HepG2 (cell line): Measurements from ENCODE around the gene SEC16A. TPM values are rescaled to one million over a fixed set of nuclear protein-coding genes. Genes with fewer than 3 reads are reported as not detected.

Experiments
- CAMTA2 ChIP-seq: sonication (generic); formaldehyde crosslinking; IDR thresholded peaks from 2 replicates; pipeline ENCODE4 v1.4.0; 2020; ENCODE audit warnings: mild to moderate bottlenecking, missing genetic modification reagents, borderline replicate concordance
- FOSL2 ChIP-seq: sonication (generic); formaldehyde crosslinking; IDR thresholded peaks from 2 replicates; pipeline ENCODE4 v1.4.0; 2020; ENCODE audit warnings: missing genetic modification reagents
- HNRNPLL ChIP-seq: fragments of 200-400 bp; formaldehyde crosslinking; IDR thresholded peaks from 2 replicates; pipeline ENCODE4 v1.6.1; 2017; ENCODE audit warnings: mild to moderate bottlenecking, low read depth, low read length; ENCODE audit not compliant: poor library complexity, severe bottlenecking
- MEF2D ChIP-seq: sonication (generic); formaldehyde crosslinking; IDR thresholded peaks from 2 replicates; pipeline ENCODE4 v1.5.1; 2020; ENCODE audit warnings: mild to moderate bottlenecking, missing genetic modification reagents
- NFKBIZ ChIP-seq: IDR thresholded peaks from 2 replicates; pipeline ENCODE4 v1.6.1; 2018; ENCODE audit warnings: missing genetic modification reagents, missing compliant biosample characterization
- NR1H2 ChIP-seq: sonication (generic); formaldehyde crosslinking; IDR thresholded peaks from 2 replicates; pipeline ENCODE4 v1.8.1; 2022; ENCODE audit warnings: low read depth, missing genetic modification reagents, borderline replicate concordance
- RFX3 ChIP-seq: IDR thresholded peaks from 2 replicates; pipeline ENCODE4 v1.6.1; 2016; ENCODE audit warnings: missing biosample characterization, missing genetic modification reagents
- RNF2 ChIP-seq: fragments of 450-650 bp; conservative IDR thresholded peaks from 2 replicates; pipeline ENCODE4 v1.6.1; 2016; ENCODE audit warnings: low read depth
- SOX6 ChIP-seq, 2 experiments: fragments of 450-650 bp in 1 of 2; sonication (generic) in 1 of 2; formaldehyde crosslinking in 1 of 2; IDR thresholded peaks; 2 replicates each; pipeline versions ENCODE4 v1.4.0 to v1.6.1; 2017 to 2020; ENCODE audit warnings: antibody characterized with exemption in 1 of 2, mild to moderate bottlenecking in 1 of 2, missing genetic modification reagents in 1 of 2
- TEAD2 ChIP-seq: sonication (generic); formaldehyde crosslinking; IDR thresholded peaks from 2 replicates; pipeline ENCODE4 v1.9.0; 2021; ENCODE audit warnings: missing genetic modification reagents
- TSC22D2 ChIP-seq: sonication (generic); formaldehyde crosslinking; IDR thresholded peaks from 2 replicates; pipeline ENCODE4 v1.5.1; 2020; ENCODE audit warnings: missing genetic modification reagents, mild to moderate bottlenecking, borderline replicate concordance
- XBP1 ChIP-seq: sonication (generic); formaldehyde crosslinking; IDR thresholded peaks from 2 replicates; pipeline ENCODE4 v1.5.0; 2020; ENCODE audit warnings: missing genetic modification reagents
- ZBTB1 ChIP-seq: sonication (generic); formaldehyde crosslinking; IDR thresholded peaks from 2 replicates; pipeline ENCODE4 v1.4.0; 2020; ENCODE audit warnings: missing genetic modification reagents, borderline replicate concordance
- ZFP37 ChIP-seq: sonication (generic); formaldehyde crosslinking; IDR thresholded peaks from 2 replicates; pipeline ENCODE4 v1.4.0; 2020; ENCODE audit warnings: missing genetic modification reagents, borderline replicate concordance
- ZIK1 ChIP-seq: sonication (generic); formaldehyde crosslinking; IDR thresholded peaks from 2 replicates; pipeline ENCODE4 v1.5.0; 2020; ENCODE audit warnings: mild to moderate bottlenecking, low read depth, missing genetic modification reagents, borderline replicate concordance
- ZNF136 ChIP-seq: sonication (generic); formaldehyde crosslinking; IDR thresholded peaks from 2 replicates; pipeline ENCODE4 v1.8.1; 2022; ENCODE audit warnings: low read depth, mild to moderate bottlenecking, moderate library complexity, missing genetic modification reagents
- ZNF234 ChIP-seq: sonication (generic); formaldehyde crosslinking; conservative IDR thresholded peaks from 2 replicates; pipeline ENCODE4 v1.5.1; 2020; ENCODE audit warnings: mild to moderate bottlenecking, missing genetic modification reagents
- ZNF253 ChIP-seq: sonication (generic); formaldehyde crosslinking; IDR thresholded peaks from 2 replicates; pipeline ENCODE4 v1.8.0; 2022; ENCODE audit warnings: mild to moderate bottlenecking, missing genetic modification reagents, borderline replicate concordance
- ZNF569 ChIP-seq: sonication (generic); formaldehyde crosslinking; IDR thresholded peaks from 2 replicates; pipeline ENCODE4 v1.5.0; 2020; ENCODE audit warnings: mild to moderate bottlenecking, missing genetic modification reagents, moderate library complexity, borderline replicate concordance
- ZNF720 ChIP-seq: sonication (generic); formaldehyde crosslinking; IDR thresholded peaks from 2 replicates; pipeline ENCODE4 v1.4.0; 2020; ENCODE audit warnings: missing genetic modification reagents
- ZNF777 ChIP-seq: sonication (generic); formaldehyde crosslinking; IDR thresholded peaks from 2 replicates; pipeline ENCODE4 v1.4.0; 2020; ENCODE audit warnings: missing genetic modification reagents
- ZSCAN9 ChIP-seq: IDR thresholded peaks from 2 replicates; pipeline ENCODE4 v1.6.1; 2016; ENCODE audit warnings: borderline replicate concordance
- polyA plus RNA-seq, 8 experiments: library from polyadenylated mRNA; depleted of rRNA in 3 of 8; stranded (reverse) in 7 of 8; unstranded in 1 of 8; fragments of >200 nt; fragmentation: Illumina TruSeq in 4 of 8; extraction: Trizol in 4 of 8; gene quantifications; 2 replicates each; pipeline versions ENCODE4 v1.2.1 to v1.2.3, GENCODE V29; 2011 to 2016; ENCODE audit warnings: low read depth in 4 of 8, missing spikeins in 1 of 8, mixed read lengths in 1 of 8; ENCODE audit not compliant: insufficient read depth in 1 of 8
- total RNA-seq, 5 experiments: library from RNA; depleted of rRNA; stranded (reverse); fragments of >200 nt; fragmentation: Illumina TruSeq; extraction: Trizol; gene quantifications; 2 replicates each; pipeline ENCODE4 v1.2.3, GENCODE V29; 2016; ENCODE audit warnings: low read depth in 1 of 5
- TF ChIP-seq, protein P1 (sequence below): IDR thresholded peaks from 2 replicates; pipeline ENCODE4 v1.6.1; 2016; ENCODE audit warnings: missing compliant biosample characterization, missing genetic modification reagents, borderline replicate concordance
- TF ChIP-seq, protein P2 (sequence below): sonication (generic); formaldehyde crosslinking; IDR thresholded peaks from 2 replicates; pipeline ENCODE4 v1.8.0; 2022; ENCODE audit warnings: mild to moderate bottlenecking, missing genetic modification reagents
- TF ChIP-seq, protein P3 (sequence below): sonication (generic); formaldehyde crosslinking; IDR thresholded peaks from 2 replicates; pipeline ENCODE4 v1.8.0; 2022; ENCODE audit warnings: low read depth, missing genetic modification reagents

SEC16A gene
- total and polyA plus RNA-seq, 2 of the 13 experiments (the other 11 are each of a cell fraction or from before 2014, with no cell fraction given), result 15.9 to 18.9 TPM

DNA sequence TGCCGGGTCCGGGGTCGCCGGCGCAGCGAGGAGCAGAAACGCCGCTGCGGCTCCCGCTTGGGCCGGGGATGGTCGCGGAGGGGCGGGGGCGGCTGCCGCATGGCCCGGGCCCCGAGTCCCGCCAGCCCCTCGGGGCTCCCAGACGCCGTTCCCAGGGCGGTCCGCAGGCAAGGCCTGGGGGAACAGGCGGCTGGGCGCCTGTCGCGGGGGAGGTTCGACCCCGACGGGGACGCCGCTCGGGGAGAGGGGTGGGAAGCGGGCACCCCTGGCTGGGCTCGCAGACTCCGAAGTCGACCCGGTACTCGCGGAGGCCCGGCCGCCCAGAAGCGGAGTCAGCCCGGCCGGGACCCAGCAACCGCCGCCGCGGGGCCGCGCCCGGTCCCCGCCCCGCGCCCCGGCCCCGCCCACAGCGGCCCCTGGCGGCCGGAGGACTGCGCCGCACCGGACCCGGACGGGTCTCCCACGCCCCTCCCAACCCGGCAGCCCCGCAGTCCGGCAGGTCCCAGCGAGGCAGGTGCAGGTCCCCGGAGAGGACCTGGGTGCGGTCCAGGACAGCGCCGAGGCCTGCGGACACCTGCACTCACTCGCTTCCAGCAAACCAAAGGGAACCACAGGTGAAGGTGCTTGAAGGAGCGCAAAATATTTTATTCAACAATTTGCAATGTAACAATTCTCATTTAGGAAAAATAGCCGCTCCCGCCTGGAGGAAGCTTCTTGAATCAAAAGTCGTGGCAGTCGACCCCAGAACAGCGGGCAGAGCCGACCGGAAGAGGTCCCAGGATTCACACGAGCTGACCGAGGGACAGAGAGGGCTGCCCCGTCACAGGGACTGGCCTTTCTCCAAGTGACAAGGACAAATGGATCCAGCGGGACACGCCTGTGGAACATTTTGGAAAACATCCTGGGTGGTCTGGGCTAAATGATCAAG lies 43.1 kb downstream of the SEC16A start, which contains the start of gene INPP5E (continued):
- TF ChIP-seq CAMTA2 (CRISPR knock-in tag), result no peak
- TF ChIP-seq RFX3 (CRISPR knock-in tag), result no peak
- TF ChIP-seq MEF2D, result no peak
- TF ChIP-seq ZFP37 (CRISPR knock-in tag), result no peak
- TF ChIP-seq TEAD2, result no peak
- TF ChIP-seq ZNF234 (CRISPR knock-in tag), result peak; percentile 84; the same call in 1 of the 2 replicates
- TF ChIP-seq ZSCAN9, result no peak
- no peak for TF ChIP-seq RNF2
- no peak for TF ChIP-seq ZBTB1
- TF ChIP-seq ZIK1 (CRISPR knock-in tag), result no peak
- TF ChIP-seq ZNF253 (CRISPR knock-in tag), result no peak
- TF ChIP-seq, protein P1, sequence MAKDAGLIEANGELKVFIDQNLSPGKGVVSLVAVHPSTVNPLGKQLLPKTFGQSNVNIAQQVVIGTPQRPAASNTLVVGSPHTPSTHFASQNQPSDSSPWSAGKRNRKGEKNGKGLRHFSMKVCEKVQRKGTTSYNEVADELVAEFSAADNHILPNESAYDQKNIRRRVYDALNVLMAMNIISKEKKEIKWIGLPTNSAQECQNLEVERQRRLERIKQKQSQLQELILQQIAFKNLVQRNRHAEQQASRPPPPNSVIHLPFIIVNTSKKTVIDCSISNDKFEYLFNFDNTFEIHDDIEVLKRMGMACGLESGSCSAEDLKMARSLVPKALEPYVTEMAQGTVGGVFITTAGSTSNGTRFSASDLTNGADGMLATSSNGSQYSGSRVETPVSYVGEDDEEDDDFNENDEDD (CRISPR knock-in tag), result no peak
- peak; percentile 77 for TF ChIP-seq ZNF777
- no peak for TF ChIP-seq HNRNPLL
- no peak for TF ChIP-seq XBP1 (CRISPR knock-in tag)
- TF ChIP-seq, protein P2, sequence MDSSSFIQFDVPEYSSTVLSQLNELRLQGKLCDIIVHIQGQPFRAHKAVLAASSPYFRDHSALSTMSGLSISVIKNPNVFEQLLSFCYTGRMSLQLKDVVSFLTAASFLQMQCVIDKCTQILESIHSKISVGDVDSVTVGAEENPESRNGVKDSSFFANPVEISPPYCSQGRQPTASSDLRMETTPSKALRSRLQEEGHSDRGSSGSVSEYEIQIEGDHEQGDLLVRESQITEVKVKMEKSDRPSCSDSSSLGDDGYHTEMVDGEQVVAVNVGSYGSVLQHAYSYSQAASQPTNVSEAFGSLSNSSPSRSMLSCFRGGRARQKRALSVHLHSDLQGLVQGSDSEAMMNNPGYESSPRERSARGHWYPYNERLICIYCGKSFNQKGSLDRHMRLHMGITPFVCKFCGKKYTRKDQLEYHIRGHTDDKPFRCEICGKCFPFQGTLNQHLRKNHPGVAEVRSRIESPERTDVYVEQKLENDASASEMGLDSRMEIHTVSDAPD (CRISPR knock-in tag), result no peak; the same call in 1 of the 2 replicates
- no peak for TF ChIP-seq NFKBIZ (CRISPR knock-in tag)
- TF ChIP-seq SOX6 (IDR thresholded peaks at IDR 0.05), result no peak
- TF ChIP-seq SOX6 (CRISPR knock-in tag; IDR thresholded peaks at IDR 0.05), result no peak
- TF ChIP-seq TSC22D2, result no peak
- no peak for TF ChIP-seq NR1H2
- TF ChIP-seq ZNF720, result no peak
- TF ChIP-seq, protein P3, sequence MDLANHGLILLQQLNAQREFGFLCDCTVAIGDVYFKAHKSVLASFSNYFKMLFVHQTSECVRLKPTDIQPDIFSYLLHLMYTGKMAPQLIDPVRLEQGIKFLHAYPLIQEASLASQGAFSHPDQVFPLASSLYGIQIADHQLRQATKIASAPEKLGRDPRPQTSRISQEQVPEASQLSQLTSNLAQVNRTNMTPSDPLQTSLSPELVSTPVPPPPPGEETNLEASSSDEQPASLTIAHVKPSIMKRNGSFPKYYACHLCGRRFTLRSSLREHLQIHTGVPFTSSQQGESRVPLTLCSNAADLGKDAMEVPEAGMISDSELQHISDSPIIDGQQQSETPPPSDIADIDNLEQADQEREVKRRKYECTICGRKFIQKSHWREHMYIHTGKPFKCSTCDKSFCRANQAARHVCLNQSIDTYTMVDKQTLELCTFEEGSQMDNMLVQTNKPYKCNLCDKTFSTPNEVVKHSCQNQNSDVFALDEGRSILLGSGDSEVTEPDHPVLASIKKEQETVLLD (CRISPR knock-in tag), result 0 out of 2 replicates have a peak, but pooled peaks have one; percentile 32
- TF ChIP-seq FOSL2, result no peak
- no peak for TF ChIP-seq ZNF569
- TF ChIP-seq ZNF136, result no peak
